ENCODE data around the gene AGPAT3.

The AGPAT3 gene

GRCh38 chr21:43942201-43942600 lies 77.2 kb downstream of the AGPAT3 start:
- TF ChIP-seq CTCF (IDR thresholded peaks at IDR 0.05), result no peak
- no peak overlapping the region for H3K27ac ChIP-seq

GRCh38 chr21:43942621-43943020 lies 77.6 kb downstream of the AGPAT3 start:
- no peak for TF ChIP-seq CTCF (IDR thresholded peaks at IDR 0.05)
- no peak for TF ChIP-seq ZFX (IDR thresholded peaks at IDR 0.05; ENCODE audit: borderline replicate concordance)
- H3K27ac ChIP-seq, result no peak overlapping the region

- no peak overlapping the region for H3K27ac ChIP-seq
- TF ChIP-seq CTCF (IDR thresholded peaks at IDR 0.05) (no peak), ZFX (IDR thresholded peaks at IDR 0.05; ENCODE audit: borderline replicate concordance) (no peak)
Measured at GRCh38 chr21:43943512-43944077, 78.6 kb downstream of the AGPAT3 start.

DNA sequence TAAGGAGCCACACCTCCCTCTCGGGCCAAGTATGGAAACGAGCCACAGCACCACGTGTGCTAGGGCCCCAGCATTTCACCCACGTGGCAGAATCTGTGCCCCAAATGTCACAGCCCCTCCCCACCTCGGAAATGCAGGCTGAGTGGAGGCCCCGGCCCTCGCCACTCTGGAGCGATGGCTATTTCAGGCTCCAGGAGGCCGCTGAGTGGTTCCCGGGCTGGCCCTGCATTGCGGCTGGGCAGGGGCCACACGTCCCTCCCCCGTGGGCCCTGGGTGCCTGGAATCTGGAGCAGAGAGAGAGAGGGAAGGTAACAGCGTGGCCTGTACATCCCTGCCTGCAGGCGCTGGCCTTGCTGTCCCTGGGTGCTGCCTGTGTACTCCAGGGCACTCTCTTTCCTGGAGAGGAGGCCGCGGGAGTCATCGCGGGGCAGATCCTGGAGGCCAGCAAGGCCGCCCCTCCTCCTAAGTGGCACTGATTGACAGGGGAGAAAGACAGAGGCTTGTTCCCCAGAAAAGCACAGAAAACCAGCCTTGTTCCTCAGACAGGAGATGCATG lies 79.1 kb downstream of the AGPAT3 start:
- no peak for TF ChIP-seq ZFX (IDR thresholded peaks at IDR 0.05; ENCODE audit: borderline replicate concordance)
- no peak for TF ChIP-seq CTCF (IDR thresholded peaks at IDR 0.05)
- H3K27ac ChIP-seq, result no peak overlapping the region

- no peak for TF ChIP-seq ZFX (IDR thresholded peaks at IDR 0.05; ENCODE audit: borderline replicate concordance)
- no peak for TF ChIP-seq CTCF (IDR thresholded peaks at IDR 0.05)
- H3K27ac ChIP-seq, result no peak overlapping the region
Measured at GRCh38 chr21:43944757-43945156, 79.7 kb downstream of the AGPAT3 start.

- TF ChIP-seq CTCF (IDR thresholded peaks at IDR 0.05), result no peak
- TF ChIP-seq ZFX (IDR thresholded peaks at IDR 0.05; ENCODE audit: borderline replicate concordance), result no peak
- H3K27ac ChIP-seq, result no peak overlapping the region
Measured at GRCh38 chr21:43948740-43949498, 83.9 kb downstream of the AGPAT3 start.
